Fibroblast of the aortic adventitia (primary cell): ENCODE results near the gene HECTD4. TPM values are rescaled to one million over a fixed set of nuclear protein-coding genes. Genes with fewer than 3 reads are reported as not detected.

Experiments
- DNase-seq: peaks from one replicate; pipeline ENCODE4 v3.0.0-alpha.2; 2010; ENCODE audit warnings: low read depth
- H3K4me3 ChIP-seq: 2 replicates; pipeline ENCODE4 v1.5.1; 2011; ENCODE audit warnings: low read depth, mild to moderate bottlenecking, control low read depth, low read length, moderate library complexity
- total RNA-seq: library from RNA; depleted of rRNA; stranded (reverse); fragments of >200 nt; gene quantifications from 2 replicates; pipeline ENCODE4 v1.2.3, GENCODE V29; 2012; ENCODE audit warnings: low replicate concordance
- TF ChIP-seq, protein P1 (sequence below): IDR thresholded peaks from 2 replicates; pipeline ENCODE4 v1.5.1; 2011; ENCODE audit warnings: mild to moderate bottlenecking, low read length, control low read depth, inconsistent platforms; ENCODE audit not compliant: insufficient read depth

HECTD4 gene
- total RNA-seq, 1 donor = 22.1 TPM

DNA sequence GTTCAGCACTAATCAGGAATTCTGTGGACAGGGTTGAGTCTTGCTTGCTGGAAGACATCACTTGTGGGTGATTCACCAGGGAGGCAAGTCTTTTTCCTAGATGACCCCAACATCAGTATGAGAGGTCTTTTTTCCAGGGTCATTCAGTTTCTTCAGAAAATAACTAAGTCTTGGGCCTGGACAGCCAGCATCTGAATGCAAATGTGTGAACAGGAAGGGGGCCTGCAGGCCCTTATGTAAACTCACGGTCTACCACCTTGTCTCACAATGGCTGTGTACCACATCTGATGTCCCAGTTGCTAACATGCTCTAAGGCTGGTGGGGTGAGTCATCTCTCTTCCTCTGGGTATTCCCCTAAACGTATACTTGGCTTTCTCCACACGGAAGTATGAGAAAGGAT is 79.2 kb downstream of the HECTD4 start:
- peak; percentile 72 for DNase-seq
- TF ChIP-seq, protein P1, sequence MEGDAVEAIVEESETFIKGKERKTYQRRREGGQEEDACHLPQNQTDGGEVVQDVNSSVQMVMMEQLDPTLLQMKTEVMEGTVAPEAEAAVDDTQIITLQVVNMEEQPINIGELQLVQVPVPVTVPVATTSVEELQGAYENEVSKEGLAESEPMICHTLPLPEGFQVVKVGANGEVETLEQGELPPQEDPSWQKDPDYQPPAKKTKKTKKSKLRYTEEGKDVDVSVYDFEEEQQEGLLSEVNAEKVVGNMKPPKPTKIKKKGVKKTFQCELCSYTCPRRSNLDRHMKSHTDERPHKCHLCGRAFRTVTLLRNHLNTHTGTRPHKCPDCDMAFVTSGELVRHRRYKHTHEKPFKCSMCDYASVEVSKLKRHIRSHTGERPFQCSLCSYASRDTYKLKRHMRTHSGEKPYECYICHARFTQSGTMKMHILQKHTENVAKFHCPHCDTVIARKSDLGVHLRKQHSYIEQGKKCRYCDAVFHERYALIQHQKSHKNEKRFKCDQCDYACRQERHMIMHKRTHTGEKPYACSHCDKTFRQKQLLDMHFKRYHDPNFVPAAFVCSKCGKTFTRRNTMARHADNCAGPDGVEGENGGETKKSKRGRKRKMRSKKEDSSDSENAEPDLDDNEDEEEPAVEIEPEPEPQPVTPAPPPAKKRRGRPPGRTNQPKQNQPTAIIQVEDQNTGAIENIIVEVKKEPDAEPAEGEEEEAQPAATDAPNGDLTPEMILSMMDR = no peak
- H3K4me3 ChIP-seq = no peak overlapping the region

- no peak for DNase-seq
- no peak overlapping the region for H3K4me3 ChIP-seq
- TF ChIP-seq, protein P1 = no peak
Observed at GRCh38 chr12:112299704-112300103, 82.5 kb downstream of the HECTD4 start.

DNA sequence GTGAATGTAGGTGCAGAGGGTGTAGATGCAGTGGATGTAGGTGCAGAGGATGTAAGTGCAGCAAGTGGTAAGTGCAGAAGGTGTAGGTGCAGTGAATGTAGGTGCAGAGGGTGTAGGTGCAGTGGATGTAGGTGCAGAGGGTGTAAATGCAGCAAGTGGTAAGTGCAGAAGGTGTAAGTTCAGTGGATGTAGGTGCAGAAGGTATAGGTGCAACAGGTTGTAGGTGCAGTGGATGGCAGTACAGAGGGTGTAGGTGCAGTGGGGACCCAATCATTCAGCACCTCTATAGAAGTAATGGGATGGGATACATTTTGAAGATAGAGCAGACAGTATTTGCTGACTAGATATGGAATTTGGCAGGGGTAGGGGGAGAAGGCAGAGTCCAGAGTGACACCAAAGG is 85.0 kb downstream of the HECTD4 start:
- TF ChIP-seq, protein P1 = no peak
- no peak overlapping the region for H3K4me3 ChIP-seq
- no peak for DNase-seq

DNA sequence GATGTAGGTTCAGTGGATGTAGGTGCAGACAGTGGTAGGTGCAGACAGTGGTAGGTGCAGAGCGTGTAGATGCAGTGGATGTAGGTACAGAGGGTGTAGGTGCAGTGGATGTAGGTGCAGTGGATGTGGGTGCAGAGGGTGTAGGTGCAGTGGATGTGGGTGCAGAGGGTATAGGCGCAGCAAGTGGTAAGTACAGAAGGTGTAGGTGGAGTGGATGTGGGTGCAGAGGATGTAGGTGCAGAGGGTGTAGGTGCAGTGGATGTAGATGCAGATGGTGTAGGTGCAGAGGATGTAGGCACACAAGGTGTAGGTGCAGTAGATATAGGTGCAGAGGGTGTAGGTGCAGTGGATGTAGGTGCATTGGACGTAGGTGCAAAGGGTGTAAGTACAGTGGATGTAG is 86.0 kb downstream of the HECTD4 start:
- H3K4me3 ChIP-seq = no peak overlapping the region
- no peak for DNase-seq
- TF ChIP-seq, protein P1 = no peak

GRCh38 chr12:112294793-112295192 is 87.4 kb downstream of the HECTD4 start:
- TF ChIP-seq, protein P1 = peak; percentile 17
- no peak overlapping the region for H3K4me3 ChIP-seq
- peak; percentile 26 for DNase-seq

DNA sequence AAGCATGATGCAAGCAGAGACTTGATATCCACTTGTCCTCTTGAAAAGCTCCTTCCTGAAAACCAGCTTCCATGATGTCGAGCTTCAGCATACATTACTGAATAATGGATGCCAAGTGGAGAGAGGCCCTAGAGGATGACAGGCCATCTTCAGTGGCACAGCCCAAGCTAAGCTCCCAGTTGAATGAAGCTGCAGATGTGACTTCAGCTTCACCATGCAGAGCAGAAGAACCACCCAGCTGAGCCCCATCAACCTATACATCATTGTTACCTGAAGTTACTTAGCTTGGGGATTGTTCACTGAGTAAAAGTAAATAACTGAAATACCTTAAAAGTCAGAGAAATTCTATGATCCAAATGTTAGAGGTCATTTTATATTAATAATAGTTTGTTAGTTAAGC is 93.6 kb downstream of the HECTD4 start:
- no peak overlapping the region for H3K4me3 ChIP-seq
- TF ChIP-seq, protein P1 = no peak
- DNase-seq = no peak
